Astrocyte (in vitro differentiated cells and primary cell): ENCODE measurements around the gene AMIGO1. TPM values are rescaled to one million over a fixed set of nuclear protein-coding genes. Genes with fewer than 3 reads are reported as not detected.

Experiments
- DNase-seq: peaks from one replicate; pipeline ENCODE4 v3.0.0-alpha.2; 2010; ENCODE audit warnings: low read depth
- FAIRE-seq: peaks from 2 replicates; lab custom pipeline; 2011; peaks lifted over from hg19 to GRCh38; lab: Jason Lieb, UNC
- H2AFZ ChIP-seq: 2 replicates; pipeline ENCODE4 v1.6.0; 2012; ENCODE audit warnings: low read depth, low read length, inconsistent platforms
- H3K27ac ChIP-seq: 2 replicates; pipeline ENCODE4 v1.5.1; 2011; ENCODE audit warnings: low read depth, low read length, inconsistent platforms
- H3K27me3 ChIP-seq: 2 replicates; pipeline ENCODE4 v1.6.0; 2011; ENCODE audit warnings: low read length, inconsistent platforms; ENCODE audit not compliant: insufficient read depth
- H3K36me3 ChIP-seq: 2 replicates; pipeline ENCODE4 v1.5.1; 2011; ENCODE audit warnings: low read length, inconsistent platforms; ENCODE audit not compliant: insufficient read depth
- H3K4me1 ChIP-seq: 2 replicates; pipeline ENCODE4 v1.5.1; 2011; ENCODE audit warnings: low read length, inconsistent platforms; ENCODE audit not compliant: insufficient read depth
- H3K4me2 ChIP-seq: 2 replicates; pipeline ENCODE4 v1.6.0; 2012; ENCODE audit warnings: low read length, inconsistent platforms
- H3K4me3 ChIP-seq: 2 replicates; pipeline ENCODE4 v1.5.1; 2011; ENCODE audit warnings: low read depth, mild to moderate bottlenecking, low read length, inconsistent platforms; ENCODE audit not compliant: insufficient read depth
- H3K79me2 ChIP-seq: 2 replicates; pipeline ENCODE4 v1.6.0; 2012; ENCODE audit warnings: mild to moderate bottlenecking, low read length, inconsistent platforms; ENCODE audit not compliant: insufficient read depth
- H3K9ac ChIP-seq: 2 replicates; pipeline ENCODE4 v1.6.0; 2012; ENCODE audit warnings: mild to moderate bottlenecking, low read length, inconsistent platforms
- H3K9me3 ChIP-seq: 2 replicates; pipeline ENCODE4 v1.5.1; 2012; ENCODE audit warnings: low read depth, mild to moderate bottlenecking, low read length, inconsistent platforms; ENCODE audit not compliant: insufficient read depth
- H4K20me1 ChIP-seq: 2 replicates; pipeline ENCODE4 v1.6.0; 2012; ENCODE audit warnings: low read length, inconsistent platforms; ENCODE audit not compliant: insufficient read depth
- H3K27ac Mint-ChIP-seq: one replicate; pipeline ENCODE4 v1.8.0; 2021; ENCODE audit warnings: mild to moderate bottlenecking, mixed read lengths; ENCODE audit not compliant: unreplicated experiment
- H3K27me3 Mint-ChIP-seq: one replicate; pipeline ENCODE4 v1.8.0; 2021; ENCODE audit warnings: low read depth, mixed read lengths; ENCODE audit not compliant: unreplicated experiment
- H3K36me3 Mint-ChIP-seq: one replicate; pipeline ENCODE4 v1.8.0; 2021; ENCODE audit warnings: low read depth, mixed read lengths; ENCODE audit not compliant: unreplicated experiment
- H3K4me1 Mint-ChIP-seq: one replicate; pipeline ENCODE4 v1.8.0; 2021; ENCODE audit warnings: low read depth, mixed read lengths; ENCODE audit not compliant: unreplicated experiment
- H3K4me3 Mint-ChIP-seq: one replicate; pipeline ENCODE4 v1.8.0; 2021; ENCODE audit warnings: mild to moderate bottlenecking, moderate library complexity, mixed read lengths; ENCODE audit not compliant: unreplicated experiment
- H3K9me3 Mint-ChIP-seq: one replicate; pipeline ENCODE4 v1.8.0; 2021; ENCODE audit warnings: mild to moderate bottlenecking, mixed read lengths; ENCODE audit not compliant: unreplicated experiment
- CTCF ChIP-seq: IDR thresholded peaks from 2 replicates; pipeline ENCODE4 v1.5.1; 2011; ENCODE audit warnings: low read depth, mild to moderate bottlenecking, inconsistent platforms, low read length, moderate library complexity; ENCODE audit not compliant: insufficient read depth
- EZH2 ChIP-seq: IDR thresholded peaks from 2 replicates; pipeline ENCODE4 v1.6.1; 2012; ENCODE audit warnings: mild to moderate bottlenecking, low read length, inconsistent platforms; ENCODE audit not compliant: insufficient read depth
- total RNA-seq: library from RNA; stranded (reverse); gene quantifications from 2 replicates; pipeline ENCODE4 v1.2.1, GENCODE V29; 2021

The AMIGO1 gene
- total RNA-seq, 1 donor from 2014 or later: 1.8 TPM

- H2AFZ ChIP-seq: no peak overlapping the region
- Mint-ChIP-seq H3K36me3 (peaks cover 2% of the 10 kb centered on the region), H3K27me3 (peaks cover 35% of the 10 kb centered on the region), H3K9me3 (peaks cover 6% of the 10 kb centered on the region), H3K4me3 (peak overlapping the region; percentile 76), H3K27ac (peak overlapping the region; percentile 20), H3K4me1 (peaks cover 9% of the 10 kb centered on the region)
- DNase-seq (no peak), FAIRE-seq (no peak)
- peaks cover 3% of the 10 kb centered on the region for H3K4me1 ChIP-seq
- TF ChIP-seq CTCF: no peak
- TF ChIP-seq EZH2: no peak
- H3K4me2 ChIP-seq: no peak overlapping the region
- H3K79me2 ChIP-seq: no peaks in the 10 kb centered on the region
- no peaks in the 10 kb centered on the region for H4K20me1 ChIP-seq
- no peak overlapping the region for H3K9ac ChIP-seq
- peaks cover 5% of the 10 kb centered on the region for H3K27me3 ChIP-seq
- H3K9me3 ChIP-seq: no peaks in the 10 kb centered on the region
- no peaks in the 10 kb centered on the region for H3K36me3 ChIP-seq
- H3K4me3 ChIP-seq: no peak overlapping the region
- no peak overlapping the region for H3K27ac ChIP-seq
Observed at GRCh38 chr1:109508001-109508872, 1.3 kb downstream of the AMIGO1 start.

DNA sequence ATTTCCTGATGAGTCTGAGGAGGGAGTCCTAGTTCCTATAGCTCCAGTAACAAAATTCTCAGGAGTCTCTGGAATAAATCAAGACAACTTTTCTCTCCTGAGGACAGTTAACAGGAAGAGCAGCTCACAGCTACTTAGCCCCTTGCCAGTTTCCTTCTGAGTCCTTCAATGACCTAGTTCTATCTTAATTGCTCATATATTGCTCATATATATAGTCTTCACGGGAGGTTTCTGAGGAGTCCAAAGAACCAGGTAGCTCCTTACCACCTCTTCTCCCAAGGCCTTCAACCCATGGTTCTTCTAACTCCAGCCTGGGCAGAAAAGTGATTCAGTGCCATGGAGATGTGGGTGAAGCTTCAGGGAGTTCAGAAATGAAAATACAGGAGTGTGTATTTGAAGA, 4.6 kb downstream of the AMIGO1 start:
- no peaks in the 10 kb centered on the region for H3K36me3 ChIP-seq
- peaks cover 17% of the 10 kb centered on the region for H3K27me3 Mint-ChIP-seq
- TF ChIP-seq EZH2 (no peak), CTCF (no peak)
- H3K27me3 ChIP-seq: no peaks in the 10 kb centered on the region
- DNase-seq: no peak
- no peak overlapping the region for H2AFZ ChIP-seq
- H3K4me3 Mint-ChIP-seq: no peak overlapping the region
- peaks cover 2% of the 10 kb centered on the region for H3K36me3 Mint-ChIP-seq
- H3K27ac ChIP-seq: no peak overlapping the region
- peaks cover 12% of the 10 kb centered on the region for H4K20me1 ChIP-seq
- H3K9ac ChIP-seq: no peak overlapping the region
- no peak overlapping the region for H3K27ac Mint-ChIP-seq
- peaks cover 2% of the 10 kb centered on the region for H3K4me1 ChIP-seq
- no peak overlapping the region for H3K4me2 ChIP-seq
- H3K79me2 ChIP-seq: no peaks in the 10 kb centered on the region
- H3K4me3 ChIP-seq: no peak overlapping the region
- H3K9me3 ChIP-seq: no peaks in the 10 kb centered on the region
- peaks cover 6% of the 10 kb centered on the region for H3K9me3 Mint-ChIP-seq
- no peak for FAIRE-seq
- H3K4me1 Mint-ChIP-seq: peaks cover 38% of the 10 kb centered on the region

DNA sequence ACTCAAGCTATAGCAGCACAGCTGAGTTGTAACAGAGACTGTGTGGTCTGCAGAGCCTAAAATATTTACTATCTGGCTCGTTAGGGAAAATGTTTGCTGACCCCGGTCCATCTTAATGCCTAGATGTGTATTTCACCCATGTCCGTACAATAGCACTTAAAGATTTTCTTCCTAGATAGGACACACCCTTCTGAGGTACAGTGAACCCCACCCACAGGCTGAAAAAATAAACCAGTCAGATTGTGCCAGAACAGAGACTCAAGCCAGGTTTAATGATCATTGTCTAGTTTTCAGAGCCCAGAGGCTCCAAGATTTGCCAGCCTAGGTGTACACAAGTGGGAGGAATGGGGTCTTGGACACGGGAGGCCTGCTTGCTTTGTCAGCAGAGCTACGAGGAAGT, 5.6 kb downstream of the AMIGO1 start:
- H3K9me3 Mint-ChIP-seq: peaks cover 6% of the 10 kb centered on the region
- H3K27ac Mint-ChIP-seq: no peak overlapping the region
- H3K9me3 ChIP-seq: no peaks in the 10 kb centered on the region
- no peak overlapping the region for H3K4me3 ChIP-seq
- no peaks in the 10 kb centered on the region for H3K36me3 ChIP-seq
- H3K27ac ChIP-seq: no peak overlapping the region
- no peak for TF ChIP-seq EZH2
- no peak for TF ChIP-seq CTCF
- H3K27me3 Mint-ChIP-seq: peaks cover 12% of the 10 kb centered on the region
- H3K27me3 ChIP-seq: no peaks in the 10 kb centered on the region
- DNase-seq (no peak), FAIRE-seq (no peak)
- H3K4me3 Mint-ChIP-seq: no peak overlapping the region
- peaks cover 2% of the 10 kb centered on the region for H3K36me3 Mint-ChIP-seq
- no peak overlapping the region for H2AFZ ChIP-seq
- H3K4me1 ChIP-seq: peaks cover 10% of the 10 kb centered on the region
- H3K4me1 Mint-ChIP-seq: peaks cover 48% of the 10 kb centered on the region
- H4K20me1 ChIP-seq: peaks cover 18% of the 10 kb centered on the region
- H3K79me2 ChIP-seq: no peaks in the 10 kb centered on the region
- H3K4me2 ChIP-seq: no peak overlapping the region
- no peak overlapping the region for H3K9ac ChIP-seq
